Activated CD8-positive, alpha-beta memory T cell treated with anti-CD3 and anti-CD28 coated beads, Interleukin-2, amount 50 U/mL, for 4 hours (primary cell): Measurements from ENCODE around the gene BCL2.
A peak's percentile ranks its signal among the peaks of the same experiment; 100 is the strongest.

Experiments used
- DNase-seq: peaks from one replicate; pipeline ENCODE4 v3.0.0-alpha.2; 2020

Gene BCL2

GRCh38 chr18:63154350-63155152, 165.0 kb downstream of the BCL2 start:
- DNase-seq = no peak

- DNase-seq = no peak
Measured at GRCh38 chr18:63152791-63153190, 166.8 kb downstream of the BCL2 start.

GRCh38 chr18:63152096-63152495, 167.5 kb downstream of the BCL2 start:
- DNase-seq = no peak

GRCh38 chr18:63151539-63151938, 168.0 kb downstream of the BCL2 start:
- no peak for DNase-seq

DNA sequence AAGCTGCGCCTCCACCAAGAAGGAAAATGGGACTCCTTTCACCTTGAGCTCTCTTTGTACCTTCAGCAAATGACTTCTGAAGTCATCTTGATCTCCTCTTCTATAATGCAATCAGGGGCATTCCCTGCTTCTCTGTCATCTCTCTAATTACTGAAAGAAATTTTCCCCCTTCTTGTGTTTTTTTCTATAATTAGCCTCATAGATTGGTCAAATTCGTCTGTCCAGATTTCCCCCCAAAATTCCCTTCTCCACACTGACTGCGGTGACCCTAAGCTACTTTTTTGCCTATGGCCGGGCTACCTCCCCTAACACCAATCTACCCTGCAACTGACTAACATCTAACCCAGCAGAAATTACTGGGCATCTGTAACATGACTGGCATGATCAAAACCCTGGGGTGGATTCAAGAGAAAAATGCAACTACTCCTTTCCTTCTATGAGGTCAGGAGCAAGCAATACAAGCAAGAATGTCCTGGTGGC, 168.6 kb downstream of the BCL2 start:
- no peak for DNase-seq

DNA sequence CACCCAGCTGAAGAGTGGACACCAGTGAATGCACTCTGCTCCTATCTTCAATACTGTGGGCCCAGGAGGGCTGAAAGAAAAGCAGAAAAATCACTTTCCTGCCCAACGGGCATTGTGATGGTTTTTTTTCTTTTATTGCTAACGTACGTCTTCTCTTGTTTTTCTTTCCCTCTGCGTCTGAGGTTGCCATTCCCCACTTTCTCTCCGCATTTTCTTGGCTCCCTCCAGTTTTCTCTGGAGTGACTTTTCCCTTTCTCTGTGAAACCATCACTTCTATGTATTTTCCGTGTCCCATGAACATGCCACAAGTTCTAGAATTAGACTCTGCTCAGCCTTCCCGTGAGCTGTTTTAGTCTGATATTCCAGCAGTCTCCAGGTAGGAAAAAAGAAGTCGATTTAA, 169.2 kb downstream of the BCL2 start:
- DNase-seq = no peak

GRCh38 chr18:63149302-63149587, 170.3 kb downstream of the BCL2 start:
- no peak for DNase-seq

DNA sequence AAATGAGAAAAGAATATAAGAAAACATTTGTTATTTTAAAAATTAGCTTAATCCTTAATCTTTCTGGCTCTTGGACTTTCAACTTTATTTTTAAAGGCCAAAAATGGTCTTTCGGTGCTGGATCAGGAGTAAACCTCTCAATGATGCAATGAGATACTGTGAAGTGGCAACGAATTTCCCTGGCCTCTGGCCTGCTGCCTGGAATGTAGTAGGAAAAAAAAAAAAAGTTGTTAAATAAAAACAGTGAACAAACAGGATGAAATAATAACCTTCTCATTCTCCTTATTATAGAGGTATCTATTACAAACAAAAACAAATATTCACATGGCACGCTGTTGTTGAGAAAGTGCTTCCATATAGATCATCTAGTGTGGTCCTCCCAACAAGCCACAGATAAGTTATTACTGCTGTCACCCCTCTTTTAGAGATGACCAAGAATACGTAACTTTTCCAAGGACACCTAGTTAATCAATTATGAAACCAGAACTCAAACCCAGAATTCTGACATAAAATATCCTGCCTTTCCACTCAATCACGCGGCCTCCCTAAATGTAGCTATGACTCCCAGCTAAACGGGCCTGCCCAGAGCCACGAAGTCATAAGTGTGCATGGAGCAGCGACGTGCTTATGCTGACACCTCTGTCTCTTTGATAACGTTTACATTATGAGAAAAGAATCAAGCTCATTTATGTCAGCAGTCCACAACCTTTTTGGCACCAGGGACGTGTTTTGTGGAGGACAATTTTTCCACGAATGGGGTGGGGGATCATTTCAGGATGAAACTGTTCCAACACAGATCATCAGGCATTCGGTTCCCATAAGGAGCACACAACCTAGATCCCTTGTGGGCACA, 170.9 kb downstream of the BCL2 start:
- DNase-seq = no peak

DNA sequence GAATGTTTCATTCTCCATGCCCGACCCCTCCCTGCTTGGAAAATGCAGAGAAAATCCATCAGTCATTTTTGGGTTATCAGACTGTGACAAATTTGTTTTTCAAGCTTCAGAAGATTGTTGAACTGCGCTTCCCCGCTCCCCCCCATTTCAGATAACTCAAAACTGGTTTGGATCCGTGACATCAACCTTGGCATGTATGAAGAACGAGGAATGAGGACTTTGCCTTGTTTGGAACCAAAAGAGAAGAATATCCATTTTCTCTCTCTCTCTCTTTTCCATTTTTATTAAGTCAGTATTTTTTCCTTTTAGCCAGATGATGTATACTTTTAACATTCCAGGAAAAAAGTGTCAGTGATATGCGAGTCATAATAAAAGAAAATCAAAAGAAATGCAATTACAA, 171.6 kb downstream of the BCL2 start:
- DNase-seq = no peak

DNA sequence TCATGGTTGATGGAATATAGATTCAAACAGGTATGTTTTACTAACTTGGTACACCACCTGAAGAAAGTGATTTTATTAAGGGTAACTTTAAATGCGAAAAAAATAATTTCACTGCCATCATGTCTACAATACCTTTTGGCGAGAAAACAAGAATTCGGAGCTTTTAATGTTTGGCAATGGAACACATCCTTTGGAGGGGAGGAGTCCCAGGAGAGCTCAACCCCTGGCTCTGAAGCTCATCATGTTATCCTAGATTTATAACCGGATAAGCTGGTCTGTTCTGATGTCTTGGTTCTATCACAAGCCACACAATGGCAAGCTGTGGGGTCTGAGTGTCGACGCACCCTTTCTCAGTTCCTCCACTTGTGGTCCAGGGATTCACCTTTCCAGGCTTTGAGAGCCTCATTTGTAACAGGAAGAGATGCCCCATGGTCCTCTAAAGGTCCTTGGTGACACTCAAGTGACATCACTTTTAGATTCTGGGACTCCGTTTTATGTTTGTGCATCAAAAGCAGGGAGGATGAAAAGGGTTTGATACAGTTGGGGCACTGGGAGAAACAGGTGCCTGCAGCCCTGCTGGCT, 172.7 kb downstream of the BCL2 start:
- no peak for DNase-seq

GRCh38 chr18:63145851-63146555, 173.6 kb downstream of the BCL2 start:
- no peak for DNase-seq

GRCh38 chr18:63145166-63145850, 174.3 kb downstream of the BCL2 start:
- DNase-seq = no peak

DNA sequence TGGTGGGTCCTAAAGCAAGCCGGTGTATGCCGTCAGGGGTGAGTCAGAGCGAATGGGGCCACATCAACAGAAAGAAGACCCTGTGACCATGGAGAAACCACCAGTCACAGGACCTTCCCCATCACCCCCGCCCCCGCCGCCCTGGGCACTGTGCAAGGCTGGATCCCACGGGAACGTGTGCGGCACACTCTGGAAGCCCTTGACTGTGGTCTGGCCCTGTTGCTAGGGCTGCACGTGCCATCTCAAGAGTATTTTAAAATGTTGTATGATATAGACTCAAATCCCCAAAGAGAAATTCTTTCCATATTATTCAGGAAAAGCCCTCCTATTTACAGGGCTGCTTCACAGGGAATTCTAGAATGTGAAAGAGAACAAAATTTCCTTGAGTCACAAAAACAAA, 174.8 kb downstream of the BCL2 start:
- DNase-seq = no peak

GRCh38 chr18:63143330-63143771, 176.2 kb downstream of the BCL2 start:
- no peak for DNase-seq

DNA sequence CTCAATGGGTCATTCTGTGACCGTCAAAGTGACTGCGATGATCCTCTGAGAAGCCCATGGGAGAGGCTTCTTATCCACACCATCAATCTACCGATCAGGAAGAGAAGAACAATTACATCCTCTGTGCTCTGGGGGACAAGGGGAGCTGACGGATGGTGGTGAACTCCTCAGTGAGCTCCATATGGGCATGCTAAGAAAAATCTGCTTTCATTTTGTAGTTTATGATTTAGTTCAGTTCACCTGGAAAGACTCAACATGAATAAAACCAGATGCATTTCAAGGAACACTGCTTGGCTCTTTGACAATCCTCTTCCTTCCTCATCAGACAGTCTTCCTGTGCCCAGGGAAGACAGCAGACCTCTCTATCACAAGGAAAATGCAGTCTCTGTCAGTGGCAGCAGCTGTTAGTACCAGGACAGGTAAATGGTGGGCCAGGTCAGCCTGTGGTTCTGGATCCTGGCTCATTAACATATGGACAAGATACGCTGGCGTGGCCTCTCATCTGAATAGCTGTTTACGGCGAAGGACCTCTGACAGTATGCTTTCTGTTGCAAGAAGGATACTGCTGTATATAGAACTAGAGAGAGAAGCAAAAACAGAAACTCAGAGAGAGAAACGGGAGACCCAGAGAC, 176.9 kb downstream of the BCL2 start:
- no peak for DNase-seq

DNA sequence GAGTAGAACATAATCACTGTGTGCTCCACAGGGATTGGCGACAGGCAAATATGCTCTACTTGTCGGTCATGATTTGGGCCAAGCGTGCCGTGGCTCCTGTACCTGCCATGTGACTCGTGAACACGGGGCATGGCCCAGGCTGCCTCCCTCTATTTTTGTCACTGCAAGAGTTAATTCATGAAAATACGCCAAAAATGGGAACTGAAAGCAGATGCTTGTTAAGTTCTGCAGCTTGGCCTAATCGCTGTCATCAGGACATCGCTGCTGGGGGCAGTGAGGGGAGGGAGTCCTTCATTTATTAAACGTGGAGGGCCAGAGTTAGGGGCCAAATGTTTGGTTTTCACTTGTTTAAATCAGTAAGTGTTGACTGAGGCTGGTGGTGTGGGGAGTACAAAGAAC, 177.8 kb downstream of the BCL2 start:
- DNase-seq = no peak

DNA sequence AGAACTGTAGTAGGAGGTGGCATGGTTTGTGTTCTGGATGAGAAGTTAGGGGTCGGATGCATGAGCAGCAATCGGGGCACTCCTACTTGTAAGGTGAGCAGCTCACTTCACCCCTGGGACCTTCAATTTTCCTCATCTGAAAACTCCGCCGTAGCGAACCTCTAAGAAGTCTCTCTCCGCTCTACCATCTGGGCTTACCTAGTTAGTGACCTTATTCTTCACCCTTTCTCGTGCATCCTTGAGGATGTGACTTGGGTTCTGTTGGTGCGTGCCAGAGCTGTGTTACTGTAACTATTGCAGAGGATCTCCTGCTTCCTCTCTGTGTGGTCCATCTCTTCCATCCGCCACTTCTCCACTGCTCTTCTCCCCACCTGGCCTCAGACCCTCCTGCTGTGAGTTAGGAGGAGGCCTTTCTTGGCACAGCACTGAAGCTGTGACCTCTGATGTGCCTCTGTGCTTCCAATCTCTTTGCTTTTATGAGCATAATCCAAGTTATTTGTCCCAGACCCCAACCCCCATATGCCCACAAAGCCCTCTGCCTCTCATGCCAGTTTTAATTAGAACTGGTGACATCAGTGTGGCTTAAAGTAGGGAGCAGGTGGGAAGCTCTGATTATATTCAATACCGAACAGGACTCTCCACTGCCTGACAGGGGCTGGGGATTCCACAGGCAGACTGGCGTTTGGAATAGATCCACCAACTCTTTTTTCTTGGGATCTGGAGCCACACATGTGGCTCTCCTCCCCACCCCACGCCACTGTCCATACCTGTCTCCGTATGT, 178.4 kb downstream of the BCL2 start:
- no peak for DNase-seq

DNA sequence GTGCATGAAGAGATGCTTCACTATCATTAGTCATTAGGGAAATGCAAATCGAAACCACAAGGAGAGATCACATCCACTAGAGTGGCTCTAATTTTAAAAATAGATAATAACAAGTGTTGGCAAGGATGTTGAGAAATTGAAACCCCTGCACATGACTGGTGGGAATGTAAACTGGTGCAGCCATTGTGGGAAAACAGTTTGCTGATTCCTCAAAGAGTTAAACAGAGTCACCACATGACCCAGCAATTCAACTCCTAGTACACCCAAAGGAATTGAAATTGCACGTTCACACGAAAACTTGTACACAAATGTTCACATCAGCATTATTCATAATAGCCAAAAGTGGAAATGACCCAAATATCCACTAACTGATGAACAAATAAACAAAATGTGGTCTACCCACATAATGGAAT, 179.5 kb downstream of the BCL2 start:
- DNase-seq = no peak

DNA sequence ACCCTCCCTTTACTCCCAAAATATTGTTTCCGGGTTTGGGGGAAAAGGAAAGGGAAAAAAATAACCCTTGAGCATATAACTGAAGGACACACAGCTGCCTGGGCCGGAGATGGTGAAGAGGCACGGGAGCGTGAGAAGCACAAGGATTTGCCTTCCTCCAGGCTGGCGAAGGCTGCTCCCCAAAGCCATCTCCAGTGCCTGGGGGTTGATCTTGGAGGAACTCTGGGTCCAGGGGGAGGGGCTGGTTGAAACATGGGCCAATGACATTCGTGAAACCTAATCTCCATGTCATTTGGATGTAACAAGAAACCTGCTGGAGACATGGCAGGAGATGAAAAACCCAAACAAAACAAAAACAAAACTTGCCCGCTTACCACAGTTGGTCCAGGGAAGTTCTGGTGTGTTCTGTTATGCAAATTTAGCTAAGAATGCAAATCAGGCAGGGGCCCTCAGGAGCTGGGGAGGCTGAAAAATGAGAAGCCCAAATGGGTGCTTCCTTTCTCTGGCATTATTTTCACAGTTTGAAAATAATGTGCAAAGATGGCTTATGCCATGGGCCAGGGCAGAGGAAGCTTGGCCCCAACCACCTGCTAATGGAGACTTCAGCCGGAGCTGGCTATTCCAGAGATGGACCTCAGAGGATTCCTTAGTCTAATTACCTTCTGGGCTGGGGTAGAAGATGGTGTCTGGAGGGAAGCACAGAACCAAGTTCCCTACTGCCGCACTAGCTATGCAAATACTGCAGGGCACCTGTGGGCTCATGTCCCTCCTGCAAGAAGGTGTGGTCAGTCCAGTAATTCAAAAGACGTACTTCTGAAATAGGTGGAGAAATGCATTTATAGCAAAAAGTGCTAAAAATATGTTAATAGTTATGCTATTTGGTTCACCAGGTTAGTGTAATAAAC, 180.9 kb downstream of the BCL2 start:
- no peak for DNase-seq

DNA sequence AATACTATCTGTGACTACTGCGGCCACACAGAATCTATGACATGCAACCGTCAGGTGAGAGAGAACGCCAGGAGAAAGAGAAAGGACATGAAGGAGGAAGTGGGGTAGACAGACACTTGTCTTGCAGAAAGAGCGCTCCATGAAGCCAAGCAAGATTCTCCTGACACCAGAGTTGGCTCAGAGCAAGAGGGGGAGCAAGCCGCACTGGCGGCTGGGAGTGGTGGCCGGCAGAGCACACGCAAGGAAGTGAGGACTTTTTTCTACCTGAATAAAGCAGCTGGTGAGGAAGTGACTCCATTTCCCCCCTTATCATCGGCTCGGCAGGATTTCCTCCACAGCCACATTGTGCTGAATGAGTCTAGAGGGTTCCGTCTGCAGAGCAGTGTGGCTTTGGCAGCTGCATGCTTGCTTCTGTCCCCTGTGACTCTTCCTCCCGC, 181.6 kb downstream of the BCL2 start:
- peak; percentile 55 for DNase-seq
